Measurements from ENCODE around the gene TSHZ1. TPM values are rescaled to one million over a fixed set of nuclear protein-coding genes. Genes with fewer than 3 reads are reported as not detected.

Gene TSHZ1
- total and polyA plus RNA-seq, 7 donors, result 2.0 to 10.5 (median 9.7) TPM

- H3K27me3 ChIP-seq (ENCODE audit: insufficient read depth in 3 of 3, low read length in 2 of 3), result no peaks in the 10 kb centered on the region
- ATAC-seq, result no peak
- H3K36me3 ChIP-seq (ENCODE audit: insufficient read depth in 1 of 2, low read depth in 1 of 2), result no peaks in the 10 kb centered on the region
- WGBS, 3 donors, result 46 to 62% (median 46%) methylated on average over 11 of the region's 11 CpGs
- DNase-seq, result no peak
- H3K4me3 ChIP-seq, result no peak overlapping the region
- no peak for TF ChIP-seq CTCF (IDR thresholded peaks at IDR 0.05)
- no peaks in the 10 kb centered on the region for H3K9me3 ChIP-seq
- H3K27ac ChIP-seq, result no peak overlapping the region
- intact Hi-C loops (cut with DNase I), result no loop called here
- peaks cover 40% of the 10 kb centered on the region for H3K4me1 ChIP-seq
These were observed 54.5 kb downstream of the TSHZ1 start for GRCh38 chr18:75264926-75265597.

GRCh38 chr18:75265872-75266271, 55.3 kb downstream of the TSHZ1 start:
- H3K27me3 ChIP-seq (ENCODE audit: insufficient read depth in 3 of 3, low read length in 2 of 3), result no peaks in the 10 kb centered on the region
- 79 to 91% (median 87%) methylated on average over 9 of the region's 9 CpGs for WGBS, 3 donors
- ATAC-seq (peak in 2 of 4 donors; percentile 12 to 32), DNase-seq (no peak)
- H3K27ac ChIP-seq, result no peak overlapping the region
- H3K4me1 ChIP-seq, result peaks cover 42% of the 10 kb centered on the region
- H3K4me3 ChIP-seq, result no peak overlapping the region
- no peaks in the 10 kb centered on the region for H3K9me3 ChIP-seq
- H3K36me3 ChIP-seq (ENCODE audit: insufficient read depth in 1 of 2, low read depth in 1 of 2), result no peaks in the 10 kb centered on the region
- intact Hi-C loops (cut with DNase I), result no loop called here
- TF ChIP-seq CTCF (IDR thresholded peaks at IDR 0.05), result no peak

- H3K27ac ChIP-seq, result no peak overlapping the region
- ATAC-seq (peak in 2 of 4 donors; percentile 59), DNase-seq (no peak)
- H3K36me3 ChIP-seq (ENCODE audit: insufficient read depth in 1 of 2, low read depth in 1 of 2), result no peaks in the 10 kb centered on the region
- intact Hi-C loops (cut with DNase I), result no loop called here
- H3K4me1 ChIP-seq, result peaks cover 42% of the 10 kb centered on the region
- H3K4me3 ChIP-seq, result no peak overlapping the region
- no peaks in the 10 kb centered on the region for H3K27me3 ChIP-seq (ENCODE audit: insufficient read depth in 3 of 3, low read length in 2 of 3)
- WGBS, 3 donors, result 57 to 73% (median 59%) methylated on average over 10 of the region's 10 CpGs
- no peak for TF ChIP-seq CTCF (IDR thresholded peaks at IDR 0.05)
- no peaks in the 10 kb centered on the region for H3K9me3 ChIP-seq
These were observed 57.2 kb downstream of the TSHZ1 start for GRCh38 chr18:75267643-75268363.

- no peaks in the 10 kb centered on the region for H3K36me3 ChIP-seq (ENCODE audit: insufficient read depth in 1 of 2, low read depth in 1 of 2)
- no peak for DNase-seq
- intact Hi-C loops (cut with DNase I), result no loop called here
- no peak for TF ChIP-seq CTCF (IDR thresholded peaks at IDR 0.05)
- 79 to 86% (median 82%) methylated on average over 5 of the region's 5 CpGs for WGBS, 3 donors
- ATAC-seq, result no peak
- peaks cover 42% of the 10 kb centered on the region for H3K4me1 ChIP-seq
- no peak overlapping the region for H3K27ac ChIP-seq
- no peaks in the 10 kb centered on the region for H3K9me3 ChIP-seq
- no peaks in the 10 kb centered on the region for H3K27me3 ChIP-seq (ENCODE audit: insufficient read depth in 3 of 3, low read length in 2 of 3)
- H3K4me3 ChIP-seq, result no peak overlapping the region
These were observed 57.7 kb downstream of the TSHZ1 start for GRCh38 chr18:75268364-75268646.

All from psoas muscle (tissue), 8 donors.